Neural cell (in vitro differentiated cells): Measurements from ENCODE around the gene SMPD2.

Experiments
- EP300 ChIP-seq: fragments of 450-650 bp; conservative IDR thresholded peaks from 2 replicates; pipeline ENCODE4 v1.6.1; 2014; ENCODE audit warnings: antibody characterized with exemption, mild to moderate bottlenecking, moderate library complexity; ENCODE audit not compliant: poor library complexity, severe bottlenecking
- EZH2 ChIP-seq: fragments of 200-600, 300-800 bp; shearing (Covaris generic), sonication (generic); IDR thresholded peaks from 2 replicates; pipeline ENCODE4 v1.6.1; 2014; ENCODE audit warnings: antibody characterized with exemption, low read length, borderline replicate concordance, mild to moderate bottlenecking; ENCODE audit not compliant: insufficient read depth, poor library complexity, severe bottlenecking
- TF ChIP-seq, protein P1 (sequence below): fragments of 450-650 bp; IDR thresholded peaks from 2 replicates; pipeline ENCODE4 v1.5.1; 2014; ENCODE audit warnings: antibody characterized with exemption, mild to moderate bottlenecking, moderate library complexity; ENCODE audit not compliant: poor library complexity, severe bottlenecking

DNA sequence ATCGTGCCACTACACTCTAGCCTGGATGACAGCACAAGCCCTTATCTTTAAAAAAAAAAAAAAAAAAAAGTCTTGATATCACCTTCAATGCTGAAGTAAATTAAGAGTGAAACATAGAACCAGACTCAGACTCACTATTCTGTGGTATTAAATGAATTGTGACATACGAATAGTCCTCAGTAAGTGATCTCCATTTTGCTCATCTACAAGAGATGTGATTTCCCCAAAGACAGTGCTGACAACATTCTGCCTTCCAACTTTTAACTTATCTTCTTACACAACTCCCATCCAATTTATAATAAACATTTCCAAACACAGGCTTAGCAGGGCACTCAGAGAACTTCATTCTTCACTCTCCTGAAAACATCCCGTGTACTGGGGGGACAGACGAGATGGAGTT is 34.5 kb downstream of the SMPD2 start:
- TF ChIP-seq, protein P1, sequence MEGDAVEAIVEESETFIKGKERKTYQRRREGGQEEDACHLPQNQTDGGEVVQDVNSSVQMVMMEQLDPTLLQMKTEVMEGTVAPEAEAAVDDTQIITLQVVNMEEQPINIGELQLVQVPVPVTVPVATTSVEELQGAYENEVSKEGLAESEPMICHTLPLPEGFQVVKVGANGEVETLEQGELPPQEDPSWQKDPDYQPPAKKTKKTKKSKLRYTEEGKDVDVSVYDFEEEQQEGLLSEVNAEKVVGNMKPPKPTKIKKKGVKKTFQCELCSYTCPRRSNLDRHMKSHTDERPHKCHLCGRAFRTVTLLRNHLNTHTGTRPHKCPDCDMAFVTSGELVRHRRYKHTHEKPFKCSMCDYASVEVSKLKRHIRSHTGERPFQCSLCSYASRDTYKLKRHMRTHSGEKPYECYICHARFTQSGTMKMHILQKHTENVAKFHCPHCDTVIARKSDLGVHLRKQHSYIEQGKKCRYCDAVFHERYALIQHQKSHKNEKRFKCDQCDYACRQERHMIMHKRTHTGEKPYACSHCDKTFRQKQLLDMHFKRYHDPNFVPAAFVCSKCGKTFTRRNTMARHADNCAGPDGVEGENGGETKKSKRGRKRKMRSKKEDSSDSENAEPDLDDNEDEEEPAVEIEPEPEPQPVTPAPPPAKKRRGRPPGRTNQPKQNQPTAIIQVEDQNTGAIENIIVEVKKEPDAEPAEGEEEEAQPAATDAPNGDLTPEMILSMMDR = no peak
- no peak for TF ChIP-seq EZH2
- TF ChIP-seq EP300 = no peak
